D721Med (cell line): ENCODE measurements around the gene PAAF1.
"Not testable (repeated sequence)": the region's sequence is repeated elsewhere in the genome, so short reads cannot be mapped to it uniquely, and the experiment has no call there.

Experiments
- DNase-seq: peaks from one replicate; pipeline ENCODE4 v3.0.0; 2011; ENCODE audit warnings: low spot score; ENCODE audit not compliant: insufficient read length
- FAIRE-seq: peaks from 2 replicates; lab custom pipeline; 2011; peaks lifted over from hg19 to GRCh38; lab: Jason Lieb, UNC
- TF ChIP-seq, protein P1 (sequence below): IDR thresholded peaks from 2 replicates; pipeline ENCODE4 v1.5.1; 2012; ENCODE audit warnings: mild to moderate bottlenecking, control low read depth; ENCODE audit not compliant: insufficient read depth; ENCODE audit errors: missing control alignments

PAAF1 gene

DNA sequence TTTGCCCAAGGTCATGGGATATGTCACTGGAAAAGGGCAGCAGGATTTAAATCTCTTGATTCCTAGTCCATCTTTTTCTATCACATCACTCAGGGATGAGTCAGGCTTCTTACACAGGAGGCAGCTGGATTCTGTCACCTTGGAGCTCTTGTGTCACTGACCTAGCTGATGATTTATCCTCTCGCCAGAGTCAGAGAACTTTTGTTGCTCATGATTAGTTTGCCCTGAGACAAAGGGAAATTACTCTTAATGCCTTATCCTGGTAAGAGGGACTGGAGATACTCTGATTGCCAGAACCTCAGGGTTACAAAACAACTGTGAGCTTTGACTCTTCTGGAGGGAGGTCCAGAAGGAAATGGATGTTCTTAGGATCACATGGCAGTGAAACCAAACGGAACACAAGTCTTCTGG lies 10.2 kb upstream of the PAAF1 start:
- FAIRE-seq (no peak), DNase-seq (no peak)
- TF ChIP-seq, protein P1, sequence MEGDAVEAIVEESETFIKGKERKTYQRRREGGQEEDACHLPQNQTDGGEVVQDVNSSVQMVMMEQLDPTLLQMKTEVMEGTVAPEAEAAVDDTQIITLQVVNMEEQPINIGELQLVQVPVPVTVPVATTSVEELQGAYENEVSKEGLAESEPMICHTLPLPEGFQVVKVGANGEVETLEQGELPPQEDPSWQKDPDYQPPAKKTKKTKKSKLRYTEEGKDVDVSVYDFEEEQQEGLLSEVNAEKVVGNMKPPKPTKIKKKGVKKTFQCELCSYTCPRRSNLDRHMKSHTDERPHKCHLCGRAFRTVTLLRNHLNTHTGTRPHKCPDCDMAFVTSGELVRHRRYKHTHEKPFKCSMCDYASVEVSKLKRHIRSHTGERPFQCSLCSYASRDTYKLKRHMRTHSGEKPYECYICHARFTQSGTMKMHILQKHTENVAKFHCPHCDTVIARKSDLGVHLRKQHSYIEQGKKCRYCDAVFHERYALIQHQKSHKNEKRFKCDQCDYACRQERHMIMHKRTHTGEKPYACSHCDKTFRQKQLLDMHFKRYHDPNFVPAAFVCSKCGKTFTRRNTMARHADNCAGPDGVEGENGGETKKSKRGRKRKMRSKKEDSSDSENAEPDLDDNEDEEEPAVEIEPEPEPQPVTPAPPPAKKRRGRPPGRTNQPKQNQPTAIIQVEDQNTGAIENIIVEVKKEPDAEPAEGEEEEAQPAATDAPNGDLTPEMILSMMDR: no peak

DNA sequence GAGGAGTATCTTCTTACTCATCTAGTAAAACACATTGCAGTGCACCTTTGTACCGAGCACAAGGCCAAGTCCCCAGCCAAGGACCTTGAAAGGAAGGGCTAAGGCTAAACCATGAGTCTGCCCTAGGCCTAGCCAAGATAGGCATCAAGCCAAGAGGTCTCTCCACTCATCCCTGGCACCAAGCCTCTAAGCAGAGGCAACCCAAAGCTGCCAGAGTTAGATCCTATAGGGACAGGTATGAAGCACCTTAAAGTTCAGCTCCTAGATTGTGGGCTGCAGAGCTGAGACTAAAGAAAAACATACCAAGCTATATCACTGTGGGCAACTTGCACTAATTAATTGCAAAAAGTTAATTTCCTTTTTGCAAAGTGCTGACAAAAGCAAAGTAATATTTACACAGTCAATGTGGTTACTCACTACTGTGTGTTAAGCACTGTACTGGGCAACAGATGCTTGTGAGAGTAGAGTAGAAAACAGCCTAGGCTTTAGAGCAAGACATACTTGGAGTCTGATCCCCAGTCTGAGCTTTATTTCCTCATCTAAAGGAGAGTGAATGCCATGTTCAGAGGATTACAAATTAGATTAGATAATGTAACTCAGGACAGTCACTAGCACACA lies 7.4 kb upstream of the PAAF1 start:
- TF ChIP-seq, protein P1: no peak
- DNase-seq (no peak), FAIRE-seq (no peak)

- no peak for DNase-seq
- TF ChIP-seq, protein P1: no peak
- FAIRE-seq: no peak
Observed at GRCh38 chr11:73870261-73870660, 6.5 kb upstream of the PAAF1 start.

GRCh38 chr11:73872749-73873357 lies 3.9 kb upstream of the PAAF1 start:
- FAIRE-seq (no peak), DNase-seq (no peak)
- TF ChIP-seq, protein P1: no peak

GRCh38 chr11:73875380-73875779 lies 1.4 kb upstream of the PAAF1 start:
- TF ChIP-seq, protein P1: no peak
- DNase-seq (no peak), FAIRE-seq (no peak)

DNA sequence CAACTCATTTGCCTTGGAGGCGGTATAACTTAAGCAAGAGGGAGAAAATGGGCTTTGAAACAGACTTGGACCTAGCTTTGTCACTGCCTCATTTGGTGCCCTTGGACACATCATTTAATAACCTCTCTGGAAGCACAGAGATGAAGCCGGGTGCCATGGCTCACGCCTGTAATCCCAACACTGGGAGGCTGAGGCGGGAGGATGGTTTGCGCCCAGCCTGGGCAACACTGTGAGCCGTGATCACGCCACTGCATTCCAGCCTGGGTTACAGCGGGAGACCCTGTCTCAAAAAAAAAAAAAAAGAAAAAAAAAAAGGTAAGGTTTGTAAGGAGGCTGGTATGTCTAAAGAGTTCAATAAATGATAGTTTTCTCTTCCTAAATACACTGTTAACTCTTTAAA lies 959 bp upstream of the PAAF1 start:
- DNase-seq: no peak

GRCh38 chr11:73878771-73879170 lies 2.0 kb downstream of the PAAF1 start:
- TF ChIP-seq, protein P1: no peak
- FAIRE-seq (no peak), DNase-seq (no peak)

More for the DNA sequence above, 959 bp upstream of the PAAF1 start:
- FAIRE-seq: no peak
- TF ChIP-seq, protein P1: no peak

DNA sequence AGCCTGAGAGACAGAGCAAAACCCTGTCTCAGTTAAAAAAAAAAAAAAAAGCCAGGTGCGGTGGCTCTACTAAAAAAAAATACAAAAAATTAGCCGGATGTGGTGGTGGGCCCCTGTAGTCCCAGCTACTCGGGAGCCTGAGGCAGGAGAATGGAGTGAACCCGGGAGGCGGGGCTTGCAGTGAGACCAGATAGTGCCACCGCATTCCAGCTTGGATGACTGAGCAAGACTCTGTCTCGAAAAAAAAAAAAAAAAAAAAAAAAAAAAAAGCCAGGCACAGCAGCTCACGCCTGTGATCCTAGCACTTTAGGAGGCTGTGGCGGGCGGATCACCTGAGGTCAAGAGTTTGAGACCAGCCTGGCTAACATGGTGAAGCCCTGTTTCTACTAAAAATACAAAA lies 3.6 kb downstream of the PAAF1 start:
- not testable (repeated sequence) for FAIRE-seq, DNase-seq
